Lower lobe of right lung (tissue), 2 donors: ENCODE results near the gene HSD17B14. TPM values are rescaled to one million over a fixed set of nuclear protein-coding genes. Genes with fewer than 3 reads are reported as not detected.
A peak's percentile ranks its signal among the peaks of the same experiment; 100 is the strongest.
"Not testable (repeated sequence)": the region's sequence is repeated elsewhere in the genome, so short reads cannot be mapped to it uniquely, and the experiment has no call there.

Experiments used
- ATAC-seq, 2 donors: fragments of 200-7000 bp; cut with Tn5 transposase; one replicate each; pipeline ENCODE4 v1.9.1; 2020 to 2022; ENCODE audit warnings: mild to moderate bottlenecking in 2 of 2, moderate library complexity in 2 of 2
- DNase-seq: peaks from one replicate; pipeline ENCODE4 v3.0.0-alpha.2; 2020
- H3K27ac ChIP-seq: fragments of 200-600 bp; one replicate; pipeline ENCODE4 v1.8.0; 2022
- H3K27me3 ChIP-seq: fragments of 200-600 bp; one replicate; pipeline ENCODE4 v1.8.0; 2022; ENCODE audit warnings: low read depth
- H3K36me3 ChIP-seq: fragments of 200-600 bp; one replicate; pipeline ENCODE4 v1.8.0; 2022; ENCODE audit warnings: mild to moderate bottlenecking
- H3K4me1 ChIP-seq: fragments of 200-600 bp; one replicate; pipeline ENCODE4 v1.8.0; 2022
- H3K4me3 ChIP-seq: fragments of 200-600 bp; one replicate; pipeline ENCODE4 v1.8.0; 2022; ENCODE audit warnings: mild to moderate bottlenecking
- H3K9me3 ChIP-seq: fragments of 200-600 bp; one replicate; pipeline ENCODE4 v1.8.0; 2022
- CTCF ChIP-seq: fragments of 200-600 bp; IDR thresholded peaks from one replicate; pipeline ENCODE4 v1.8.0; 2022; ENCODE audit warnings: antibody characterized with exemption, mild to moderate bottlenecking
- intact Hi-C: fragments of 100-400 bp; cut with DNase I; formaldehyde crosslinking; loops from one replicate; pipeline ENCODE4 v1.11.0; 2022
- total RNA-seq: library from RNA; stranded (reverse); fragmentation: NEBNext Ultra II Directional; extraction: Animal tissue kit (Norgen Biotek cat#: 25700); gene quantifications from one replicate; pipeline ENCODE4 v1.2.1, GENCODE V29; 2021
- donor health status: DM: no; HTN: yes; CAD: no; lungs with severe emphysema.

HSD17B14 gene
- total RNA-seq, 1 donor from 2014 or later, result 22.7 TPM

- Histone ChIP-seq H3K9me3 (no peaks in the 10 kb centered on the region), H3K4me3 (no peak overlapping the region), H3K36me3 (peaks cover 56% of the 10 kb centered on the region), H3K27me3 (no peaks in the 10 kb centered on the region), H3K27ac (peak overlapping the region; percentile 58), H3K4me1 (peaks cover 68% of the 10 kb centered on the region)
- intact Hi-C loops, result no loop called here
- peak; percentile 33 to 54 for ATAC-seq
- TF ChIP-seq CTCF, result no peak
- peak; percentile 66 for DNase-seq
Observed at GRCh38 chr19:48878196-48879024, 42.1 kb upstream of the HSD17B14 start.

- DNase-seq (no peak), ATAC-seq (no peak)
- Histone ChIP-seq H3K4me3 (no peak overlapping the region), H3K36me3 (peaks cover 59% of the 10 kb centered on the region), H3K27ac (peak overlapping the region; percentile 12), H3K4me1 (peaks cover 71% of the 10 kb centered on the region), H3K9me3 (no peaks in the 10 kb centered on the region), H3K27me3 (no peaks in the 10 kb centered on the region)
- TF ChIP-seq CTCF, result no peak
- intact Hi-C loops, result no loop called here
Observed at GRCh38 chr19:48877855-48878195, 41.5 kb upstream of the HSD17B14 start.

GRCh38 chr19:48876043-48876981 lies 40.0 kb upstream of the HSD17B14 start:
- intact Hi-C loops, H3K9me3 ChIP-seq, ATAC-seq, H3K27me3 ChIP-seq, DNase-seq: not testable (repeated sequence)
- H3K4me3 ChIP-seq, result peak overlapping the region; percentile 79
- peaks cover 75% of the 10 kb centered on the region for H3K4me1 ChIP-seq
- peaks cover 59% of the 10 kb centered on the region for H3K36me3 ChIP-seq
- peak overlapping the region; percentile 100 for H3K27ac ChIP-seq

GRCh38 chr19:48874303-48875135 lies 38.2 kb upstream of the HSD17B14 start:
- peaks cover 67% of the 10 kb centered on the region for H3K4me1 ChIP-seq
- TF ChIP-seq CTCF, result no peak
- peak in 1 of 2 donors; percentile 1 for ATAC-seq

GRCh38 chr19:48873476-48874302 lies 37.4 kb upstream of the HSD17B14 start:
- peaks cover 53% of the 10 kb centered on the region for H3K36me3 ChIP-seq
- ATAC-seq, result peak in 1 of 2 donors; percentile 0
- intact Hi-C loops, result no loop called here
- H3K4me3 ChIP-seq, result peak overlapping the region; percentile 79
- H3K27me3 ChIP-seq, result no peaks in the 10 kb centered on the region
- peaks cover 65% of the 10 kb centered on the region for H3K4me1 ChIP-seq
- H3K9me3 ChIP-seq, result no peaks in the 10 kb centered on the region
- H3K27ac ChIP-seq, result peak overlapping the region; percentile 100
- no peak for TF ChIP-seq CTCF
- no peak for DNase-seq

More at GRCh38 chr19:48874303-48875135, 38.2 kb upstream of the HSD17B14 start:
- Histone ChIP-seq H3K4me3 (peak overlapping the region; percentile 79), H3K9me3 (no peaks in the 10 kb centered on the region), H3K27me3 (no peaks in the 10 kb centered on the region), H3K36me3 (peaks cover 59% of the 10 kb centered on the region), H3K27ac (peak overlapping the region; percentile 100)
- intact Hi-C loops, result no loop called here
- DNase-seq, result no peak
